GM21737 (cell line): Measurements from ENCODE around the gene ENDOV.

Experiments used
- ATAC-seq: cut with Tn5 transposase; IDR thresholded peaks from one replicate; pipeline ENCODE4 v1.9.1; 2021; ENCODE audit warnings: mild to moderate bottlenecking, moderate library complexity; ENCODE audit not compliant: unreplicated experiment

Gene ENDOV

DNA sequence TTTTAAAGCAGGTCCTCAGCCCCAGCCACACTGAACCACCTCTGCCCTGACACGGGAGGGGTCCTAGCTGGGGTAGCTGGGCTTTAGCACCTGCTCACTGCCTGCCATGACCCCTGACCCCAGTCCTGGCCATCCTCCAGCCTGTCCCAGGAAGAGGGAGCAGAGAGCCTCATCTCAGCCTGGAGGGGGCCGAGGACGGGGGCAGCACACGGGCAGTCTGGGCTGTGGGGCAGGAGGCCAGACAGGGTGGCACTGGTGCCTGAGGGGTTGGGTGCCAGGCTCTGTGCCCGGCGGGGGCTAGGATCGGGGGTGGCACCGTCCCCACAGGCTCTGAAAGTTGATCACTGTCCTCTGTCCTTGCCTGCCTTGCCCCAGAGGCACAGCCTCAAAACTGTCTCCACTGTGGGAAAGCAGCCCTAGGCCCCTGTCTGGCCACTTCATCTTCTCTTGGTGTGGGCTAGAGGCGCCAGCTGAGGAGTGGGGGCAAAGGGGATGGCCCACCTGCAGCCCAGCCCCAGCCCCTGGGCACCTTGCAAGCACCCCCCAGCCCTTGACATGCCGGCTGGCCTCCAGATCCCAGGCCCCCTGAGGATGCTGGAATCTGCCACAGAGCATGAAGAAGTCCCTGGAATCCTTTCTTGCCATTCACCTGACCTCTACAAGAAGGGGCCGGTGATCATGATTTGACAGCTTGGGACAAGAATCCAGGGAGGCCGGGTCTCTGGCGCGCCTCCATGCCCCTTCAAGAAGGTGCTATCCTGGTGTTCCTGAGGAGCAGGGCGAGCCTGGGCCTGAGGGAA lies 15.7 kb downstream of the ENDOV start:
- ATAC-seq: no peak

DNA sequence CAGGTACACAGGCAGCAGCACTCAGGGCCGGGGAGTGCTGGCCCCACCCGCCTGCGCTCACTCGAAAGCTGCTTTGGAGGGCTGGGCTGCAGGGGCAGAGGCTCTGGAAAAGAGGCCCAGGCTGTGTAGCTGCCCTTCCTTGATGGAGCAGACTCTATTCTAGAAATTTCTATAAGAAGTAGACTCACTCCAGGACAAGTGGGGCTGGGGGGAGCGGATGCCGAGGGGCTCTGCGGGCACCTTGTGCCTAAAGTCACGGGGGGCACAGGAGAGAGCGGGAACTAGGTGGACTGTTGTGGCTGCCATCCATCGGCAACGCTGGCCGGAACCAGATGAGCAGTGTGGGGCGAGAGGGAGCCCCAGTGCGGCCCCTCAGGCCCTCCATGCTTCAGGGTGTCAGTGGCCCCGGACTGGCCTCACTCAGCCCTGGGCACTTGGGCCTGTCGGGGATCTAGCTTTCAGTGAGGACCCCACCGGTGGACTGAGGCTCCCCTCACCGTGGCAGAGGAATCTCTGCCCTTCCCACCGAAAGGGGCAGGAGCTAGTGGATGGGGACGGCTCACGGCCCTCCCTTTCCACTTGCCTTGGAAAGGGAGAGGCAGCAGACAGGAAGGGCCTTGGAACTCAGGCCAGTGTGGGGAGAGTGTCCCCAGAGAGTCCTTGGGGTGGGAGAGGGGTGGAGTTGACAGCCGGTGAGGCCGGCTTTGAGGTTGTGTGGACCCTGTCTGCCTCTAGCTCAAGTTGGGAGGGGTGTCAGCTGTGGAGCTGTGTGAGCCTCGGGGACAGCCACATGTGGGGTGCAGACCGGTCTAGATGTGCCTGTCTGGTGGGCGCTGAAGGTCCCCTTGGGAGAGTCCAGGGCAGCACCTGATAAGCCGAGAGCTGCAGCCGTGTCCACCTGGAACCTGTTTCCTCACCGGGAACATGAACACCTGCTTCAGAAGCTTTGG lies 16.6 kb downstream of the ENDOV start:
- no peak for ATAC-seq

DNA sequence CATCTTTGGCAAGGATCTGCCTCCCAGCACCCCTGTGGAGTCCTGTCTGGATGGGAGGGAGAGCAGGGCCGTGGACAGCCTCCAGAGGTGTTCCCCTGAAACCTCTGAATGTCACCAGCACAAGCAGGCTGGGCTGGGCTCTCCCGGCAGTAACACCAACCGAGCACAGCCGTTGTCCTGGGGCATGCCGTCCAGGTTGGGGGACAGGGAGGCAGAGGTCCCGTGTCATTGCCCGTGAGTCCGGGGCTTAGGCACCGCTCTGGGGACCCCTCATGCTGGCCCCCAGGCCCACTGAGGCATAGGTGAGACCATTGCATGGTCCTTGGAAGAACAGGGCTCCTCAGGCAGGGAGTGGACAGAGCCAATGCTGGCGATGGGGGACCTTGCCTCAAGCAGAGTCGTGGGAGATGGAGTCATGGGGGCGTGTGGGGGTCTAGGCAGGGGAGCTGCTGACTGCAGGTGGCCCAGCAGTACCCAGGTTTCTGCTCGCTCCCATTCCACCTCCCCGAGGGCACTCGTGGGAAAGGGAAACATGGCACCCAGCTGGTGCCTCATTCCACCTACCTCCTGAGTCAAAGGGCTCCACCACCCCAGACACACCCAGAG lies 17.5 kb downstream of the ENDOV start:
- ATAC-seq: no peak

DNA sequence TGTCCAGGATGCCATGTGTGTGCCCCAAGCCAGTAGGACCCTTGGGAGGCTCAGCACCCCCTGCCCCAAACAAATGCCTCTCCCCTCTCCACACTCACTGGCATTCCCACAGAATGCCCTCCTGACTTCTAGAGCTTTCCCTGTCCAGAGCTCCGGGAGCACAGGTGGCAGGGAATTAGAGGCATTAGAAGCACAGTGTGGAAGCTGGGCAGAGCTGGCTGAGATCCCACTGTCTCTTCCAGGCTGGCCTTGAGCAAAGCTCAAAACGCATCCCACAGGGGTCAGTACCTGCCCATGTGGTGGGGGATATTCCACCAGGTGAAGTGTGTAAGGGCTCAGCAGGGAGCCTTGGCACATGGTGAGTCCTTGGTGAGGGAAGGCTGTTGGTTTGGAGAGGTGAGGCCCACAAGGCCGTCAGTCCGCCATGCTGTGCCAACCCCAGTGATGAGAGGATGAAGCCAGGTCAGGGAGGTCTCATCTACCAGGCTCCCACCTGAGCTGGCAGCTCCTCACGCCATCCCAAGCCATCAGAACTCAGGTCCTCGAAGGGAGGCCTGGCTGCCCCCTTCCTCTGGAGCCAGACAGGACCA lies 18.1 kb downstream of the ENDOV start:
- ATAC-seq: no peak

DNA sequence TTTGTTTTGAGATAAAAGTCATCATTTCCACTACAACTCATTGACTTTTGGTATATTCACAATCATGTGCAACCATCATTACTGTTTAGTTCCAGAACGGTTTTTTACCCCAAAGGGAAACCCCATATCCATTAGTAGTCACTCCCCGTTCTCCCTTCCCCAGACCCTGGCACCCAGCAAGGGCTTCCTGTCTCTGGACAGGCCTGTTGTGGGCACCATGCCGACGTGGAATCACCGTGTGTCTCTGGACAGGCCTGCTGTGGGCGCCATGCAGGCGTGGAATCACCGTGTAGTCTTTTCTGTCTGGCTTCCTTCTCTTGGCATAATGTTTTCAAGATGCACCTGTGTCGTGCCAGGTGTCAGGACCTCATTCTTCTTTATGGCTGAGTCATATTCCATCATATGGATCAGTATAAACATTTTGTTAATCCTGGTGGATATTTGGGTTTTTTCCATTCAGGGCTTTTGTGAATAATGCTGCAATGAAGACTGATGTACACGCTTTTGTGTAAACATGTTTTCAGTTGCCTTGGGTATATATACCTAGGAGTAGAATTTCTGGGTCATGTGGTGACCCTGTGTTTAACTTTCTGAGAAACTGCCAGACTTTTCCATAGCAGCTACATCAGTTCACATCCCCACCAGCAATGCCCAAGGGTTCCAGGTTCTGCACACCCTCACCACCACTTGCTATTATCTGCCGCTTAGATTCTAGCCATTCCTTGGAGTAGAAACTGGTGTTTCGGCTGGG lies 19.1 kb downstream of the ENDOV start:
- ATAC-seq: no peak

DNA sequence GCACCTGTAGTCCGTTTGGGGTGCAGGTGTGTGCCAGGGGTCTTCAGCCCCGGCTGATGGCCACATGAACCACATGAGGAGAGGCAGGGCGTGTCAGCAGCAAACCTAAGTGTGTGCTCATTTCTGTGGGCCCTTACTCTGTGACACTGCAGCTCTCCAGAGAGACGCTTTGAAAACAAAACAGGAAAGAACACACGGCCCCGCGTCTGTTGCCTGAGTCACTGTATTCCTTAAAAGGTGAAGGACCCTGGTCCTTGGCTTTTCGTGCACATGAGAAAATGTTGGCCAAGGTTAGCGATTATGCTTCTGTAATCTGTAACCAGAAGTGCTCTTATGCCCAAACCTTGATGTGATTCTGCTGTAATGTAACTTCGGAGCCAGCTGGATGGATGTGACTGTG lies 22.6 kb downstream of the ENDOV start:
- no peak for ATAC-seq

DNA sequence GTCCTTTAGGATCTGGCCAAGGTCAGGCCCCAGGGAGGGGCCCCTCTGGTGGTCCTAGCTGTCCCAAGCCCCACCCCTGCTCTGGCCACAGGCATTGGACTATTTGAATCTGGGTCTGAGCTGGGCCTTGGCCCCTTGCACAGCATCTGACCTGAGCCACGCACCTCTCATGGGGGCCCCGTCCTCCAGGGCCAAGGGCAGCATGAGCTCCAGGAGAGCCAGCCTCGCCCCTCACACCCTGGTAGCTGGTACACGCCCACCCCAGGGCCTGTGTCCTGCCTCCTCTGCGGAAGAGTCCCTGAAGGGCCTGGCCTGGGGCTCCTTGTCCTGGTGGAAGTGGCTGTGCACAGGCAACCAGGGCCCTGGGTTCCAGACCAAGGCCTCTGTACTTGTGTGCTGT lies 23.8 kb downstream of the ENDOV start:
- ATAC-seq: no peak

DNA sequence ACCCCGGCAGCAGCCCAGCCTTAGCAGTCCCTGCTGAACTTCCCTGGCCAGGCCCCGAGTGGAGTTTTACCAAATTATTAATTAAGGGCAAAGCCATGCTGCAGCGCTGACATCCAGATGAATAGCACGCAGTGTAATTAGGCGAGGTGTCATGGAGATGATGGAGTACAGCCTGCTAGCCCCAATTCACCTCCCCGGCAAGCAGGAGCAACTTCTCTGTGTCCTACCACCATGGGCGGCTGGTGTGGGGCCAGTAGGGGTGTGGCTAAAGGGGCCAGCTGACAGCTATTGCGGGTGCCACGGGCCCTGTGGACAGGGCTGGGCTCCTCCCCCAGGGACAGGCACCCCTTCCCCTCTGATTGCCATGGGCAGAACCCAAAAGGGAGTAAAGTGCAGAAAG lies 24.5 kb downstream of the ENDOV start:
- ATAC-seq: no peak

DNA sequence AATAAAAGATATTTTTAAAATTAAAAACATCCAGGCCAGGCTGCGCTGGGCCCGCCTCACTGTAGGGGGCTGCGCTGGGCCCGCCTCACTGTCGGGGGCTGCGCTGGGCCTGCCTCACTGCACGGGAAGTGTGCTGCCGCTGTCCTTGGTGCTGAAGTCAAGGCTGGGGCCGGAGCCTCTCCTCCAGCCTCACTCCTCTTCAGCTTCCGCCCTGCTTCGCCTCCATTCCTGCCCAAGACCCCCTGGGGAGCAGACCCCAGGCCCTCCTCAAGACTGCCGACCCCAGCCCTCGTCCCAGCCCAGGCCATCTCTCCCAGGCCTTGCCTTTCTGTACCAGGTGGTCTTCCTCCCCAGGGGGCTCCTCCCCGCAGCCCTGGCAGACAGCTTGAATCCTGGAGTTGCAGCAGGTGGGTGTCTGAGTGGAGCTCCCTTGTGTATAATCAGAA lies 26.2 kb downstream of the ENDOV start:
- no peak for ATAC-seq

DNA sequence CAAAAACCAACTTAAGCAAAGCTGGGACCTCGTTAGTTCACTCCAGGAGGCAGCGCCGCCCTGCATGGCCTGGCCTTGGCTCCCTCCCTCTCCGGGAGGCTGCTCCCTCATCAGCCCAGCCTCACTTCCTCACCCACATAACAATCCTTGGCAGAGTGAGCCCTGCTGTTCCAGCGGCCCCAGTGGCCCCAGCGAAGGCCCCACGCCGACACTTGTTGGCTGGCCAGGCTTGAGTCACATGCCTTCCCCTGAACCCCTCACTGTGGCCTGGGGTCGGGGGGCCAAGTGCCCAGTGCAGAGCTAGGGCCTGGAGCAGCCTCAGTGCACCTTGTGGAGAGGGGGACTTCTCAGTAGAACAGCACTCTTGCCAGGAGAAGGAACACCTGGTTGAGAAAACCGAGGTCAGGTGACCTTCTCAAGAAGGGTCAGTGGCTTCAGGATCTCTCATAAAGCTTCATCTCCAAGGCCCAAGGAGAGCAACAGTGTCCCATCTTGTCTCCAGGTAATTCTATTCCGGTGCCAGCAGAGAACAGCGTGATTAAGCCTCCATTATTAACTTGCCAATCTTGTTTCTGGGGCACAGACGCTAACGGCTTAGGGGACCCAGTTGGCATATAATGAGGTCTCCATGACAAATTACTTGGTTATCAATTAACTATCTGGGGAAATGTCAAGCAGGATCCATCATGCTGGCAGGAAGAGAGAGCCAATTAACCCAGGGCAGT lies 26.8 kb downstream of the ENDOV start:
- ATAC-seq: no peak

DNA sequence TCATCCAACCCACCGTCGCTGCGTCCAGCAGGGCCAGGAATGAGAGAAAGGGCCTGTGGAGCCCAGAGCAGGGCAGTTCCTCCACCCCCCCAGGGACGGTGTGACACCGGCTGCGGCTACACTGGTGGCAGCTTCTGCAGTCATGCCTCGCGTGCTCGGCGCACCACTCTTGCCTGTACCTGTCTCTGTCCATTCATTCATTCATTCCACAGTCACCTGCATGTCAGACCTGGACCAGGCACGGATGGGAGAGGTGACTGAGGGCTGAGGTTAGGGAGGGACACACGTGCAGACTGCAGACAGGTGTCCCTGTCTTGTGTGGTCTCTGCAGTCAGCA lies 27.3 kb downstream of the ENDOV start:
- ATAC-seq: no peak

DNA sequence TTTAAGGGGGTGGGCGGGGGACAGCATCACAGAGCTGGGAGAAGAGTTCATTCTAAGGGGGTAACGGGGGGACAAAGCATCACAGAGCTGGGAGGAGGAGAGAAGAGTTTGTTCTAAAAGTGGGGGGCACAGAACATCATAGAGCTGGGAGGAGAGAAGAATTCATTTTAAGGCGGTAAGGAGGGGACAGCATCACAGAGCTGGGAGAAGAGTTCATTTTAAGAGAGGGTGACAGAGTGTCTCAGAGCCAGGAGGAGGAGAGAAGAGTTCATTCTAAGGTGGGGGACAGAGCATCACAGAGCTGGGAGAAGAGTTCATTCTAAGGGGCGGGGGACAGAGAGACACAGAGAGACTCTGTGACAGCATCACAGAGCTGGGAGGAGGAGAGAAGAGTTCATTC lies 27.8 kb downstream of the ENDOV start:
- no peak for ATAC-seq

DNA sequence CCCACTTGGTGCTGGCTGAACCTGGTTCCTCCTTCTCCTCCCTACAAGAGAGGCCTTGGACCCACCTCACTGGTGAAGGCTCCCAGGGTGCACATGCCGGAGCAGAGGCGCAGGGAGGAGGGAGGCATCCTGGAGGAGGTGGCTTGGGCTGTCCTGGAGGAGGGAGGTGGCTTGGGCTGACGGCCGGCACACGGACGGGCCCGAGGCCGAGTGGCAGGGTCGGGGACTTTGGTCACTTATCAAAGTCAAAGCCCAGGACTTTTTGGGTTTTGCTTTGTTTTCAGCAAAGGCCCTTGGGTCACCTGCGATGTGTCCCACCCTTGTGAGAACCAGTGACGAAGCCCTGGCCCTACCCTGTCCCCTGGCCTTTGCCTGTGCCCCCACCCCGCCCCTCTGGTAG lies 28.5 kb downstream of the ENDOV start:
- ATAC-seq: no peak

DNA sequence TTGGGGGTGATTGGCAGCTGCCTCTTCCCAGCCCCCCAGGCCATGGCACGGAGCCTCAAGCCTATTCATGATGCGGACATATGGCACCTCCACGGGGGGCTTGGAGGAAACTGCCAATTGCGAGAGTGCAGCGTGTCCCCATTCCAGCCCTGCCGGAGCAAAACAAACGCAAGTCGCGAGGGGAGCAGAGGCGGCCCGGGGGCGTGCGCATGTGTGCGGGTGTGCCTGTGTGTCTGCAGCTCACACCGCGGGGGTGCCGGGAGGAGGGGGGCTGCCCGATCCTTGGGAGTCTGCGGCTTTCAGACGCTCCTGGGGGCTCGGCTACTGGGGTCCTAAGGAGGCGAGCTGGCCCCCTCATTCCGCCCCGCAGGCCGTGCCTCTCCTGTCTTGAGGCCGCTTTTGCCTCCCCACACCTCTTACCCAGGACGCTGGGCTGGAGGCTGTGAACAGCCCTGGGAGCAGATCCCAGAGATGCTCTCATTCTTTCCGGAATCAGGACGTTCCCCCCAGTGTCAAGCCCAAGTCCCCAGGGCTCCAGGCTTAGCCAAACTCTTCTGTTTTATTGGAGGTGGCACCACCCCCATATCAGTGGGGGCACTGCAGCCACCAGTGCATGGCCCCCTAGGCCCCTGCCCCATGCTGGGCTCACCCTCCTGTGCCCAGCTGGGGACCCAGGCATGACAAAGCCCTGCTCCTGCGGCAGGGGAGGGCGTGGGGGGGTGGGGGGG lies 29.1 kb downstream of the ENDOV start:
- no peak for ATAC-seq

DNA sequence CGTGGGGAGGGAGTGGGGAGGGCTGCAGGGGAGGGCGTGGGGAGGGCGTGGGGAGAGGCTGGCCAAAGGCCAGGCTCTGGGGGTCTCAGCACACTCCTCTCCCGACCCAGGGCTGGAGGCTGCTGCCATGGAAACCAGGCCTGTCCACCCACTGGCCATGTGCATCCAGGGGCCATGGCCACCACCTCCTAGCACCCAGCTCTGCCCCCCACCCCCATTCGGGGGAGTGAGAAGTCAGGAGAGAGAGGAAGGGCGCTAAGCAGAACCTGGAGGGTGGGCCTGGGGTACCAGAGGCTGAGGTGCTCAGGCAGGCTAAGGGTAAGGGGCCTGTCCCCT lies 29.6 kb downstream of the ENDOV start:
- no peak for ATAC-seq

DNA sequence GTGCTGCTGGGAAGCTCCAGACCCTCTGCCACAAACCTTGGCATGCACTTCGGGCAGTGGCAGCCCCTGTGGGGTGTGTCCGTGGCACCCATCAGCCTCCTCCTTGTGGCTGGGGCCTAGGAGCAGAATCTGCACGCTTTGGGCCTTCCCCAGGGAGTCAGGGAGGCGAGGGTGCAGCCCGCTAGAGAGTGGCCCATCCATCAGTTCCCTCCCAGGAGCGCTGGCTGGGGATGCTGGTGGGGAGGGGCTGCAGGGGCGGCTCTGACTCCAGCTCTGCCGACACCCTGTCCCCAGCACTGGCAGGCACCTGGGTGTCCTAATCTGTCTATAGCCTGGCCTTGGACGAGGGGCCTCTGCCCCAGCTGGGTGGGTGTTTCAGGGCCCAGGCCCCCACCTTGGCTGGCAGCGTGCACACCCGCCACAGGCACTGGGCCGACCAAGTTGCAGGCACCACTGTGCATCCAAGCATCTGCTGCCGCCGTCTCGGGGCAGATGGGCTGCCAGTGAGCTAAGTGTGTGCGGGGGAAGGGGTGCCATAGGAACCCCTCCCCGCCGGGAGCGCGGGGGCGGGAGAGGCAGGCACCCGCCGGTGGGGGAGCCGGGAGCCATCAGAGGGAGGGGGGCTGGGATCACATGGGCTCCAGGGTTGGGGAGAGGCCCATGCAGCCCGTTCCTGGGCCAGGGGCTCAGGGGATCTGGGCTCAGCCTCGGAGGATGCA lies 30.2 kb downstream of the ENDOV start:
- ATAC-seq: no peak

DNA sequence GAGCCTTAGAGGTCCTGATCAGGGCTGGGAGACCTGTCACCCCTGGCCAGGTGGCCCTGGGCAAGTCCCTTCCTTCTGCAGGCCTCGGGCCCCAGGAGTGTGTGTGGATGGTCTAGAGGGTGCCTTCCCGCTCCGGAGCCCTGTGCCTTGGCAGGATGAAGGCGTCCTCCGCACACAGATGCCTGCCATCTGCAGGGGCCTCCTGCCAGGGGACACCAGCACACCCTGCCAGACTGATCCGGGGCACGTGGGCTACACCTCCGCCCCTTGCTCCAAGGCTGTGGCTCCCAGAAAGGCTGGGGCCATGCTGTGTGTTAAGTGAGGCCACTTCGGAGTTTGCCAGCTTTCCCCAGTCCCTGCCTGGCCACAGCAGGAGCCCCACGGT lies 30.8 kb downstream of the ENDOV start:
- ATAC-seq: no peak

DNA sequence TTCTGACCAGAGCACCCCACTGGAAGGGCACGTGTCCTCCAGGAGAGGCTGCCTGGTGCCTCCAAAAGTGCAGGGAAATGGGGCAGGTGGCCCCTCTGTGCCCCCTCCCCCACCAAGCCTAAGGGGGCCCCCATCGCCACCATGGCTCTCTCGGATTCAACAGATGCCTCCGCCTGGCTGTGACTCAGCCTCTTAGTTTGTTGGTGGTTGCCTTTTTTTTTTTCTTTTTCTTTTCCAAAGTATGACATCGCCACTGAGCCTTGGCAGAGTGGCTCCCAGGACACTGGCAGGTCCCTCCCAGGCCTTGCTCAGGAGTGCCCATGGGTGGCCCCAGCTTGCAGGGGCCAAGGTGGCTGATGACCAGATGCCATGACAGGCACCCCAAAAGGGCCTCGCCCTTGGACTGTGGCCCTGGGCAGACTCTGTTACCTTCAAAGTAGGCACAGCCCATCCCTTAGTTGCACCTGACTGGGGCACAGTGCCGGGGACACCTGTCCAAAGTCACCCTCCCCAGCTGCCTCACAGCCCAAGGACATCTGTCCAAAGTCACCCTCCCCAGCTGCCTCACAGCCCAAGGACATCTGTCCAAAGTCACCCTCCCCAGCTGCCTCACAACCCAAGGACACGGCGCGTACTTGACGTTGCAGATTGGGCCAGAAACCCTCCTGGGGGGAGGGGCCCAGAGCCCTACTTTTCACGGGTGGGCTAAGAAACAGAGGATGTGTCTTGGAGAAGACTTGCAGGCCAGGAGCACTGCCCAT lies 31.9 kb downstream of the ENDOV start:
- ATAC-seq: no peak
